ENCODE results near the gene ERP44. TPM values are rescaled to one million over a fixed set of nuclear protein-coding genes. Genes with fewer than 3 reads are reported as not detected.

ERP44 gene
- polyA plus RNA-seq, 1 donor (not counting 4 experiments of a cell fraction or from before 2014, with no cell fraction given): 17.6 TPM

- dilution Hi-C loops (cut with MboI; ENCODE audit: extremely low pct_ligation_motif_present, low sequenced_read_pairs): no loop called here
- peaks cover 9% of the 10 kb centered on the region for H4K20me1 ChIP-seq (ENCODE audit: control insufficient read depth, extremely low read depth, insufficient read depth, low read length)
- no peak for DNase-seq (ENCODE audit: low read depth, low spot score)
Measured at GRCh38 chr9:100072805-100073204, 26.0 kb downstream of the ERP44 start.

DNA sequence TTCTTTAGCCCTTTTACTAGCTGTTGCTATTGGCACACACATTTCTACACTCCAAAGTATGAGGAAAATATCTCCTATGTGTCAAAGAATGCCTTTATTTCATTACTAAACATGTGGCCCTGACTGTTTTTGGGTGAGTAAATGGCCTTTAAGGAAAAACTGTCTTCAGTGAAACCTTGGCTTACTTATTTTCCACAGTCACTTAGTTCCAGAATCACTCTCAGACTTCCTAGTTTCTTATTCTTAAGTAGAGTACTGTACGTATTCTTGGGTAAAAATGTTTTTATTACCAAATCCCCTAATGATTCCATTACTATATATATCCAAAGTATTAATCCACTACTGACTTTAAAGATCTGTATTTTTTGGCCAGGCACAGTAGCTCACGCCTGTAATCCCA is 27.5 kb downstream of the ERP44 start:
- no peaks in the 10 kb centered on the region for H3K36me3 ChIP-seq (ENCODE audit: control insufficient read depth in 2 of 2, extremely low read depth in 1 of 2, insufficient read depth in 2 of 2, low read length in 2 of 2)
- dilution Hi-C loops (cut with MboI; ENCODE audit: extremely low pct_ligation_motif_present, low sequenced_read_pairs): no loop called here
- no peaks in the 10 kb centered on the region for H3K27me3 ChIP-seq (ENCODE audit: control insufficient read depth, extremely low read depth, insufficient read depth, low read length)
- TF ChIP-seq, protein P1, sequence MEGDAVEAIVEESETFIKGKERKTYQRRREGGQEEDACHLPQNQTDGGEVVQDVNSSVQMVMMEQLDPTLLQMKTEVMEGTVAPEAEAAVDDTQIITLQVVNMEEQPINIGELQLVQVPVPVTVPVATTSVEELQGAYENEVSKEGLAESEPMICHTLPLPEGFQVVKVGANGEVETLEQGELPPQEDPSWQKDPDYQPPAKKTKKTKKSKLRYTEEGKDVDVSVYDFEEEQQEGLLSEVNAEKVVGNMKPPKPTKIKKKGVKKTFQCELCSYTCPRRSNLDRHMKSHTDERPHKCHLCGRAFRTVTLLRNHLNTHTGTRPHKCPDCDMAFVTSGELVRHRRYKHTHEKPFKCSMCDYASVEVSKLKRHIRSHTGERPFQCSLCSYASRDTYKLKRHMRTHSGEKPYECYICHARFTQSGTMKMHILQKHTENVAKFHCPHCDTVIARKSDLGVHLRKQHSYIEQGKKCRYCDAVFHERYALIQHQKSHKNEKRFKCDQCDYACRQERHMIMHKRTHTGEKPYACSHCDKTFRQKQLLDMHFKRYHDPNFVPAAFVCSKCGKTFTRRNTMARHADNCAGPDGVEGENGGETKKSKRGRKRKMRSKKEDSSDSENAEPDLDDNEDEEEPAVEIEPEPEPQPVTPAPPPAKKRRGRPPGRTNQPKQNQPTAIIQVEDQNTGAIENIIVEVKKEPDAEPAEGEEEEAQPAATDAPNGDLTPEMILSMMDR (optimal IDR thresholded peaks at IDR 0.05 in 1 of 3, IDR thresholded peaks at IDR 0.05 in 1 of 3, conservative IDR thresholded peaks at IDR 0.05 in 1 of 3; ENCODE audit: extremely low read depth in 1 of 3, insufficient read depth in 2 of 3, low read length in 3 of 3): no peak
- TF ChIP-seq EZH2 (IDR thresholded peaks at IDR 0.05; ENCODE audit: low read length): no peak
- FAIRE-seq (no peak), DNase-seq (ENCODE audit: low read depth, low spot score) (no peak)
- peaks cover 9% of the 10 kb centered on the region for H3K4me1 ChIP-seq (ENCODE audit: control insufficient read depth, extremely low read depth, insufficient read depth, low read length)
- H4K20me1 ChIP-seq (ENCODE audit: control insufficient read depth, extremely low read depth, insufficient read depth, low read length): peaks cover 9% of the 10 kb centered on the region
- H3K4me2 ChIP-seq (ENCODE audit: control insufficient read depth, extremely low read depth, insufficient read depth, low read depth, low read length): no peak overlapping the region
- no peaks in the 10 kb centered on the region for H3K9me3 ChIP-seq (ENCODE audit: control insufficient read depth, low read depth, low read length)
- no peak overlapping the region for H3K4me3 ChIP-seq (ENCODE audit: control insufficient read depth in 2 of 3, extremely low read depth in 1 of 3, insufficient read depth in 2 of 3, low read depth in 1 of 3, low read length in 3 of 3)
- no peak overlapping the region for H3K27ac ChIP-seq (ENCODE audit: control insufficient read depth, insufficient read depth, low read length)
- peaks cover 28% of the 10 kb centered on the region for H3K79me2 ChIP-seq (ENCODE audit: control insufficient read depth, insufficient read depth, low read length)
- no peak overlapping the region for H3K9ac ChIP-seq (ENCODE audit: control insufficient read depth, extremely low read depth, insufficient read depth, low read length)
- no peaks in the 10 kb centered on the region for H3K9me1 ChIP-seq (ENCODE audit: control insufficient read depth, extremely low read depth, insufficient read depth, low read length)
- H2AFZ ChIP-seq (ENCODE audit: control insufficient read depth, low read length): no peak overlapping the region

More at GRCh38 chr9:100072805-100073204, 26.0 kb downstream of the ERP44 start:
- Histone ChIP-seq H3K4me1 (ENCODE audit: control insufficient read depth, extremely low read depth, insufficient read depth, low read length) (peaks cover 9% of the 10 kb centered on the region), H3K9ac (ENCODE audit: control insufficient read depth, extremely low read depth, insufficient read depth, low read length) (no peak overlapping the region), H3K36me3 (ENCODE audit: control insufficient read depth in 2 of 2, extremely low read depth in 1 of 2, insufficient read depth in 2 of 2, low read length in 2 of 2) (no peaks in the 10 kb centered on the region), H3K79me2 (ENCODE audit: control insufficient read depth, insufficient read depth, low read length) (peaks cover 39% of the 10 kb centered on the region), H3K9me3 (ENCODE audit: control insufficient read depth, low read depth, low read length) (no peaks in the 10 kb centered on the region), H3K27ac (ENCODE audit: control insufficient read depth, insufficient read depth, low read length) (no peak overlapping the region), H2AFZ (ENCODE audit: control insufficient read depth, low read length) (no peak overlapping the region), H3K9me1 (ENCODE audit: control insufficient read depth, extremely low read depth, insufficient read depth, low read length) (no peaks in the 10 kb centered on the region), H3K4me2 (ENCODE audit: control insufficient read depth, extremely low read depth, insufficient read depth, low read depth, low read length) (no peak overlapping the region), H3K4me3 (ENCODE audit: control insufficient read depth in 2 of 3, extremely low read depth in 1 of 3, insufficient read depth in 2 of 3, low read depth in 1 of 3, low read length in 3 of 3) (no peak overlapping the region), H3K27me3 (ENCODE audit: control insufficient read depth, extremely low read depth, insufficient read depth, low read length) (no peaks in the 10 kb centered on the region)
- no peak for FAIRE-seq
- TF ChIP-seq, protein P1 (optimal IDR thresholded peaks at IDR 0.05 in 1 of 3, IDR thresholded peaks at IDR 0.05 in 1 of 3, conservative IDR thresholded peaks at IDR 0.05 in 1 of 3; ENCODE audit: extremely low read depth in 1 of 3, insufficient read depth in 2 of 3, low read length in 3 of 3): no peak
- no peak for TF ChIP-seq EZH2 (IDR thresholded peaks at IDR 0.05; ENCODE audit: low read length)
